ENCODE measurements around the gene GM2A.
"Not testable (repeated sequence)": the region's sequence is repeated elsewhere in the genome, so short reads cannot be mapped to it uniquely, and the experiment has no call there.

GM2A gene

DNA sequence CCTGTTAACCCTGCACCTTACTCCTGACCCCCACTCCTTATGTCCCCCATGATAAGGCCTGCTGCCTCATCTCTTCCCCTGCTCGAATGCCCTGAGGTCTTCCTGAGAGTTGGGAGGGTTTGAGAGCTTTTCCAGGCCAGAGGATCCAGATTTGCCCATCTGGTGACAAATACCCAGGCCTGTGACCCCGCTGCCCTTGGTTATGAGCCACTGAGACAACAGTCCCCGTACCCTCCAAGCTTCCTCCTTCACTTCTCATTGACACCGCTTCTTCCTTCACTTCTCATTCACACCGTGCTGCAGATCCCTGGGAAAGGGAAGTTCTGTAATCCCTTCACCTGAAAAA, 593 bp downstream of the GM2A start:
- DNase-seq (ENCODE audit: low read depth in 2 of 2) = no peak

DNA sequence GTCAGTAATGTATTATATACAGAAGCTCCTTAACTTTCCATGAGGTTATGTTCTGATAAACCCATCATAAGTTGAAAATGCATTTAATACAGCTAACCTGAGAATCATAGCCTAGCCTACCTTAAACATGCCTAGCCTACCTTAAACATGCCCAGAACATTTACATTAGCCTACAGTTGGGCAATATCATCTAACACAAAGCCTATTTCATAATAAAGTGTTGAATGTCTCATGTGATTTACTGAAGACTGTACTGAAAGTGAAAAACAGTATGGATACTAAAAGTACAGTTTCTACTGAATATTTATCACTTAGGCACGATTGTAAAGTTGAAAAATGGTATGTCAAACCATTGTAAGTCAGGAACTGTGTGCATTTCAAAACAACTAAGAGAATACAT, 1.6 kb downstream of the GM2A start:
- no peak for DNase-seq (ENCODE audit: low read depth in 2 of 2)

DNA sequence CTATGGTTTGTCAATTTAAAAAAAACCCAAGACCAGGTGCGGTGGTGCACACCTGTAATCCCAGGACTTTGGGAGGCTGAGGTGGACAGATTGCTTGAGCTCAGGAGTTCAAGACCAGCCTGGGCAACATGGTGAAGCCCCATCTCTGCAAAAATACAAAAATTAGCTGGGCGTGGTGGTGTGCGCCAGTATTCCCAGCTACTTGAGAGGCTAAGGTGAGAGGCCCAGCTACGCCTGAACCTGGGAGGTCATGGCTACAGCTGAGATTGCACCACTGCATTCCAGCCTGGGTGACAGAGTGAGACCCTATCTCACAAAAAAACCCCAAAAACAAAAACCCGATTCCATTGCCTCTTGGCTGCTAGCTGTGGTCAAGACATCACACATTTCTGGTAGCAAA, 2.0 kb downstream of the GM2A start:
- DNase-seq (ENCODE audit: low read depth in 2 of 2) = not testable (repeated sequence)

DNA sequence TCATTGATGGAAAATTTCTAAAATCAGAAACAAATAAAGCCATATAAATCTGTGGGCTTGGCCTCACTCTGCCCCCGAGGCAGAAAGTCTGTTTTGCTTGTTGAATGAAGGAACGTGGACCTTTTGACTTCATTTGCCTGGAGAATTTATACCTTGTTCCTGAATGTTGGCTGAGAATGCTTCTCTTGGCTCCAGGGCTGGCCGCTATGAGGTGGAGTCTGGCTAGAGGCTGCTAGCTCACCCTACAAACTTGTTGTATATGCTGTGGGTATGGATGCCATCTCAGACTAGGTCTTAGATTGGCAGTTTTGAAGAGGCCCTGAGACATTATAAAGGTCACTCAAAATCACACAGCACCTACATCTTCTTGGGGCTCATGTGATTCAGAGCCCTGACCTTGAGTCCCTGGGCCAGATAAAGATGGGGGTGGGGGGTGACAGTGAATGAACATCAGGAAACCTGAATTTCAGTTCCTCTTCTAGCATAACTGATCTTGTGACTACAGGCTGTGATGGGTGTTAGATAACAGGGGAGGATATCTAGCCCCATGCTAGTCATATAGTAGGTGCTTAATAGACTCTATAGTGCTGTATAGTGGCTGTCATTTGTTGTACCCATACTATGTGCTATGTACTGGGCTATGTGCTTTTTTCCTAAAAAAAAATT, 2.8 kb downstream of the GM2A start:
- DNase-seq (ENCODE audit: low read depth in 2 of 2) = no peak

DNA sequence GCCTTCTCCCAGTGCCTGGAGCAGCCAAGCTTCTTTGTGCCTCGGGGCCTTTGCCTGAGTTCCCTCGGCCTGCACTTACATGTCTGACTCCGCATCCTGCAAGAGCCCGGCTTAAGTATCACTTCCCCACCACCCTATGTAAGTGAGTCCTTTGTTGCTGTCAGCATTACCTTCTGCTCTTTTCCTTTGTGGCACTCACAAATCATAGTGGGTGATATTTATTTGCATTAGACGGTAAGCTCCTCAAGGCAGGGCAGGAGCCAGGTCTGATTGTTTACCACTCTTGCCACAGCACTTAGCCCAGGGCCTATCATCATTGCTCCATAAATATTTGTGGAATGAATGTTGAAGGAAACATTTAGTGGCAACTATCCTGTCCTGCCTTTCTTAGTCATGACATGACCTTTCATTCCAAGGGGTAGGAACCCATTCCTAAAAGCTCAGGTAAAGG, 4.8 kb downstream of the GM2A start:
- DNase-seq (ENCODE audit: low read depth in 2 of 2) = no peak

DNA sequence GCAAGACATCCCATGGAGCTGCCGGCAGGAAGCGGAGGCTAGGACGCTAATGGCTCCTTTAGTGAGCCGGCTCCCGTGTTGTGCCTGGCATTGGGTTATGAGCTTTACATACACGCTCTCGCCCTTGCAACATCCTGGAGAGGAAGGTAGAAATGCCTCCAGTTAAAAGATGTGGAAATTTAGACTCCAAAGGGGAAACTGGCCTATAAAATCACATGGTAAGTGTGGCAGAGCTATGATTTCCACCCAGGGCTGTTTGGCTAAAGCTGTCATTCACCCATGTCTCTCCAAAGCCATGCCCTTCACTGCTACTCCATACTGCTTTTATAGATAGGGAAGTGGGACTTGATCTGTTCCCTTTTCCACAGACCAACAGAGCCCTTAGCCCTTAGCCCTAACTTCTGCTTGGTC, 5.2 kb downstream of the GM2A start:
- DNase-seq (ENCODE audit: low read depth in 2 of 2) = no peak

DNA sequence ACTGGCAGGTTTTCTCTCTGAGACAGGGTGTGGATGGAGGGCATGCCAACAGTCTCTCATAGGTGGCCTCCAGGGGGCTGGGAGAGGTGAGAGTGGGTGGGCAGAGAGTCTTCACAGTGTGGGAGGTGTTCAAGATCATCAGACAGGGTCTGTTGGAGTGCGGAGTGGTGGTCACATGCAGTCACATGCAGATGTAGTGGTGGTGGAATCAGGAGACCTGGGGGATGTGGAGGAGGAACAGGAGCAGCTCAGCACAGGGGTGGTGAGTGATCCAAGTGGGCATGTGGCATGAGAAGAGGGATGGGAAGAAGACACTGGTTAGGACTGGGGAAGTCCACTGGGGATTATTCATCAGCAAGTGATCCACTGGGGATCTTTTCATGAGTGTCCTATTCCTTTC, 5.8 kb downstream of the GM2A start:
- DNase-seq (ENCODE audit: low read depth in 2 of 2) = no peak

DNA sequence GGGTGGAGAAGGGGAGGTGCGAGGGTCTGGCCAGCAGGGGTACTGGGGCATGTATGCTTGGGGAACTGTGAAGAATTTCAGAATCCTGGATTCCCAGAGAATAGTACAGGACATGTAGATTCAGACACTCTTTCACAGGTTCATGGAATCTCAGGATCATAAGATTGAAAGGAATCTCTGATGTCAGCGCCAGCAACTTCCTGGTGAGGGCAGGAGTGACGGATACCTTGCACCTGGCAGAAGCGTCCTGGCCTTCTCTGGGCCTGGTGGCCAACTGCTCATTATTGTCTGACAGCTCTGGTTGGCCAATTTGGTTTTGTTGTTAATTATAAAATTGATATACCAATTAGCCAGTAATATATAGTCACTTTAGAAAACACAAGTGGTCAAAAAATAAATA, 6.9 kb downstream of the GM2A start:
- no peak for DNase-seq (ENCODE audit: low read depth in 2 of 2)

DNA sequence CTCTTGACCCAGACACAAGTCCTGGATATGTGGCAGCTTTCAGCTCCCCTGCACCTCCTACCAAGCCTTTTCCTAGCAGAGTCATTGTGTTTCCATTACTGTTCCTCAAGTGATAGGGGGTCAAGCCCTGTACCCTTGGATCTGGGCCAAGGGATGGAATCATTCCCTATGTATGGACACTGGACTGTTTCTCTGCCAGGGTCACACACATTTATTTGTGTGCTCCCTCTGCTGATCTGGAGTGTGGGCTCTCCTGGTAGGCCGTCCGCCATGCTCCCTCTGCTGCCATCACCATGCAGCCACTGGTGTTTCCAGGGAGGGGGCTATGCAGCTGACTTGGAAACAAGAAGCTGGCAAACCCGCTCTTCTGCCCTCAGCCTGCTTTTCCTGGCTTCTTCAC, 9.5 kb downstream of the GM2A start:
- DNase-seq (ENCODE audit: low read depth in 2 of 2) = no peak

DNA sequence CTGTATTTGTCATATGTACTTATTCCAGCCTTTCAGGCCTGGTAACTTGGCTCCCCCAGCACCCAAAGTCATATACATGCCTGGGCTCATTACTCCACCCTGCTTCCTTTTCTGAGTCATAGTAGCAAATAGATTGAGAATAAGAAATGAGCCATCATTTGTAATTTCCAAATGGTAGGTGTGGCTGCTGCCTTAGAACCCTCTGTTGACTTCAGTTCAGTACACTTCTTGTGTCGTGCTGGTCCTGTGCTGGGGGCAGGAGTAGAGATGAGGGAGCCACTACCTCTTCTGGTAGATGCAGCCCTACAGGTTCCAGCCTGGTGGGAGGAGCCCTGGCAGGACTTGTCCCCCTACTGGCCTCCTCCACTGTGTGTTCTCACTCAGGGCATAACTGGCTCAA, 11.1 kb downstream of the GM2A start:
- DNase-seq (ENCODE audit: low read depth in 2 of 2) = no peak

DNA sequence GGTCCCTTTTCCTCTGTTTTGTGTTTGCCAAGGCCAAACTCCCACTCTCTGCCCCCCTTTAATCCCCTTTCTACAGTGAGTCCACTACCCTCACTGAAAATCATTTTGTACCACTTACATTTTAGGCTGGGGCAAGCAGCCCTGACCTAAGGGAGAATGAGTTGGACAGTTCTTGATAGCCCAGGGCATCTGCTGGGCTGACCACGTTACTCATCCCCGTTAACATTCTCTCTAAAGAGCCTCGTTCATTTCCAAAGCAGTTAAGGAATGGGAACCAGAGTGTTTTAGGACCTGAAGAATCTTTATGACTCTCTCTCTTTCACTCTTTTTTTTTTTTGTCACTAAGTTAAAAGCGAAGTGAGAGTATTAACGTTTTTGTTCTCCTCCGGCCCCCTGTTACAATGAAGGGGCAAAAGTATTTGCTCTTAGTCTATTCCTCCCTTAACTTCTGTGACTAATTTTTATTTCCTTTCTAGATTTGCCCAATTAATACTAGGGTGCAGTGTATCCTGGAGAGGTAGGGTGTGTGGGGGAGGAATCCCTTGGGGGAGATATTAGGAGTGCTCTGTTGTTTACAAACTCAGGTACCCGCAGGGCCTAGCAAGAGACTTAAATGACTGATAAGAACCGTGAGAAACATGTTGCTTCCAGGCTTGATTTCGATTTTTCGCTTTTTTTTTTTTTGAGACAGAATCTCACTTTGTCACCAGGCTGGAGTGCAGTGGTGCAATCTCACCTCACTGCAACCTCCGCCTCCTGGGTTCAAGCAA, 14.7 kb downstream of the GM2A start:
- no peak for DNase-seq (ENCODE audit: low read depth in 2 of 2)

DNA sequence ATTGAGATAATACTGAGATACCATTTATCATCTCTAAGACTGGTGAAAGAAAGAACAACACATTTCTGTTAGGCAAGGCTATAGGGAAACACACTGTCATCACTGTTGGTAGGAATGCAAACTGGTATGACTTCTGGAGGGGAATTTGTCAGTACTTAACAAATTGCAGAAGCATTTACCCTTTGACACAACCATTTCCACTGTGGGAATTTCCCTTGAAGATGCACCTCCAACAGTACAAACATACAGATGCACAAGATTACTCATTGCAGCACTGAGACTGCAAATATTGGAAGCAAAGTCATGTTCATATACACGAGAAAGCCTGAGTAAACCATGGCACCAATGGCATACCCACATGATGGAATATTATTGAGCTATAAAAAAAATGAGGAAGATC, 17.6 kb downstream of the GM2A start:
- no peak for DNase-seq (ENCODE audit: low read depth in 2 of 2)

DNA sequence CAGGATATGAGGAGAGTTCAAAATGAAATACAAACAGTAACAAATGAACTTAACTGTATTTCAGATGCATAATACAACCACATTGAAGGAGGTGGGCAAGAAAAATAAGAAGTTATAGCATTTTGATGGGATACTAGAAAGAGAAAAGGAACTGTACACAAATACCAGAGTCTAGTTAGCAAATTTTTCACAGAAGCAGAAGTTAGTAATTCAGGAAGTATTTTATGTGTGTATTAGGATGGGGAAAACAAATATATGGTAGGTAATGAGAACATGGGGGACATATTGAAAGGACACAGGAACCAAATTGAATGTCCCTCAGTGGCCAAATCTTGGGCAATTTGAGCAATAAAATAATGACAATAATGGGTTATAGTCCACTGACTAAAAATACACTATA, 18.4 kb downstream of the GM2A start:
- DNase-seq (ENCODE audit: low read depth in 2 of 2) = no peak

DNA sequence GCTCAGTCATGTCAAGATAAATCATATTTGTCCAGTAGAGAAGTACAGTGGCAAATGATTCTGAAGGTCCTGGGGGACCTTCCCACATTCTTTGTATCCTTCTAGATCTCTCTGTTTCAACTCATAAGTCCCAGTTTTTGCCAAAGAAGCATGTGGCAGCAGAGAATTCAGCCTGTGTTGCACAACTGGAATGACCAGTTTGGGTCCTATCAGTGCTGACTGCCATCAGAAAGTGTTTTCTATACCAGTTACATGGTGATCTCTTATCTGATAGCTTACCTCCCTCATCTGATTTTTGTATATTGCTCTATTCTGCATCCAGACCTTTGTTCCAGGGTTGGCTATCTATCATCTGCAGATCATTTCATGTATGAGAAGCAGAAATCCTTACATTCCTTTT, 21.7 kb downstream of the GM2A start:
- no peak for DNase-seq (ENCODE audit: low read depth in 2 of 2)

DNA sequence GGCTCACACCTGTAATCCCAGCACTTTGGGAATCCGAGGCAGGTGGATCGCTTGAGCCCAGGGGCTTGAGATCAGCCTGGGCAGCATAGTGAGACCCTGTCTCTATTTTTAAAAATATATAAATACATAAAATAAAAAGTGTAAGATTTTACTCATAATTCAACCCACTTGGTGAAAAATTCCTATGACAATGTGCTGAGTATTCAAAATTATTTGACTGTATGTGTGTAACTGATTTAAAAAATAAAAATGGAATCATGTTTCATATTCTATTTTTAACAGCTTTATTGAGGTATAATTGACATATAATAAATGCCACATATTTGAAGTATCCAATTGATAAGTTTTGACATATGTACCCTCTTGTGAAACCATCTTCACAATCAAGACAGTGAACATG, 22.8 kb downstream of the GM2A start:
- no peak for DNase-seq (ENCODE audit: low read depth in 2 of 2)

DNA sequence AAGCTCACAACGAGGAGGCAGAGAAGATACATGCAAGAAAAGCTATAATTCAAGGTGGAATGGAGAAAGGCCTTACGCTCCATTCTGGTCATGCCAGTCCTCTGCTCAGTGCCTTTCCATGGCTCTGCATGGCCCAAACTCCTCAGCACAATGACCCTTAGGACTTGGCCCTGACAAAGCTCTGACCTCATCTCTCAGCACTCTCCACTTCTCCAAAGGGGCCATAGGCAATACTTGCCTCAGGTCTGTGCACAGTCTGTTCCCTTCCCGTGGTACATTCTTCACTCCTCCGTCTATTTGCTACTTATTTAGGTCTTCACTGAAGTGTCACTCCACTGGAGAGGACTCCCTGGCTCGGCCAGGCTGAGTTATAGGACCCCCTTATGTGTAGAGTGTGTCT, 25.9 kb downstream of the GM2A start:
- DNase-seq (ENCODE audit: low read depth in 2 of 2) = no peak

DNA sequence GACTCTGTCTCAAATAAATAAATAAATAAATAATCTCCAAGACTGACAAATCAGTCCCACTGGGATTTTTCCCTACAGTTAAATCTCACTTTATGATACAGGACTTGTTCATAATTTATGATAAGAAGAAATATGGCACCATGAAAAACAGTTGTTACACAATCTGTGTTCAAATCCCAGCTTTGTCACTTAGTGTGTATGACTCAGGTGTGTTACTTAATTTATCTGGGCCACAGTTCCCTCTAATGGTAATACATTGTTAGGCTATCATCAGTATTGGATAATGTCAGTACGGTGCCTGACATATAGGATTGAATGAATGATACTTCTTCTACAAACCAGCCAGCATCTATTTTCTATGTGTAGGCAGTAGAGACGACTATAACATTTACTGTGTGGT, 27.5 kb downstream of the GM2A start:
- no peak for DNase-seq (ENCODE audit: low read depth in 2 of 2)

DNA sequence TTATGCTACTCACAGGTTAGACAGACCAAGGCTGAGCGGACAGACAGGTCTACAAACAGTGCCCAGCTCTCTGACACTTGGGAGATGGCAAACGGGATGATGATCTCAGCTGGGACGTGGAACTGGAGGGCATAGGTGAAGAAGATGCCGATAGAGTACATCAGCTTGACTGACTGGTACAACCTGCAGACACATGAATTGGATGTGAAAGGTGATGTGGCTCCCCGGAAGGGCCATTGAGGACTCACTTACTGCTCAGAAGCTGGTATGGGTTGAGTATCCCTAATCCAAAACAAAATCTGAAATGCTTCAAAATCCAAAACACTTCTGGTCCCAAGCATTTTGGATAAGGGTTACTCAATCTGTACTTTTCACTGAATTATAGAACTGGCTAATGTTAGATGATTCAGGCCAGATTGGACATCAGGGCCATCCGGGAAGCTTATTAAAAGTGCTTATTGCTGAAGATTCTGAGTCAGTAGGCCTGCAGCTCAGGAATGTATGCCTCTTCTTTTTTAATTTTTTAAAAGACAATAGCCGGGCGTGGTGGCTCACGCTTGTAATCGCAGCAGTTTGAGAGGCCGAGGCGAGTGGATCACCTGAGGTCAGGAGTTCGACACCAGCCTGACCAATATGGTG, 28.1 kb downstream of the GM2A start:
- no peak for DNase-seq (ENCODE audit: low read depth in 2 of 2)

DNA sequence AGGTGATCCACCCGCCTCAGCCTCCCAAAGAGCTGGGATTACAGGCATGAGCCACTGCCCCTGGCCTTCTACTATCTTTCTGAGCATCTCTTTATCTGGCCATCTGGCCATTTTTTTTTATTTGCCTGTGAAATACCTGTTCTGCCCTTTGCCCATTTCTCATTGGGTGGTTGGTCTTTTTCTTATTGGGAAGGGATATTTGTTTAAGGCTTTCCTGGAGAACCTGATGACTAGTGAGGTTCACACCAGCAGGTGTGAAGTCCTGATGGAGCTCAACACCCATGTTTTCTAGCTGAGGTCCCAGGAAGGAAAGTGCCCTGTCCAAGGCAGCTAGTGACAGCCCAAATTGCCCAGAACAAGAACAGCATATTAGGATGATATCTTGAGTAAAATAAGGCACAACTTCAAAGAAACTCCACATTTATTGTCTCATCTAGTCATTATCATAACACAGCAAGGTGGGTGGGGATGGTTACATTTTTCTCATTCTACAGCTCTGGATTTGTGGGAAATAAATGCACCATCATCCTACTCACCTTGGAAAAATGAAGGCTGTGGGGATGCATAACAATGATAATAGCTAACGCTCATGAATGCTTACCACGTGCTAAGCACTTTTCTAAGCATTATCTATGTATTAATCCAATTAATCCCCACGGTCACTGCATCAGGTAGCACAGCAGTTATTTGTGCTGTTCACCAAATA, 30.3 kb downstream of the GM2A start:
- DNase-seq (ENCODE audit: low read depth in 2 of 2) = no peak

DNA sequence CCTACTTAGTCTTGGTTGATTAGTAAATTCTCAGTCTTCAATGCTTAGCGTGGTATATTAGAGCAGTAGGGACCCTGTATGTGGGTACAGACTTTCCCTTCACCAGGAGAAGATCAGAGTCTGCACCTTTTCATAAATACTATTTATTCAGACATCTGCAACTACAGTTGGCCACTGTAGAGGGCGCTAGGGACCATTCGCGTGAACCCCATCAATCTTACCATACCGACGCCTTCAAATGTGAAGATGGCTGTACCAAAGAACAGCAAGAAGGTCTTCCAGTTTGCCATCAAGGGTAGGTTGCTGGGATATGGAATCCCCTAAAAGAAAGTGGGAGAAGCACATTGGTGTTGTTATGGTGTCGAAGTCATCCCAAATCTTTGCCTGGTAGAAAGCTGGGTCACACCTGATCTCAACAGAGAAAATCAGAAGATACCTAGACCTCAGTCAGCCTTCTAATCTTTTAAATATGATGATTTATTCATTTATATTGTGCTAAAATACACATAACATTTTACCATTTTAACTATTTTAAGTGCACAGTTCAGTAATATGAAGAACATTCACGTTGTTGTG, 31.5 kb downstream of the GM2A start:
- DNase-seq (ENCODE audit: low read depth in 2 of 2) = no peak

DNA sequence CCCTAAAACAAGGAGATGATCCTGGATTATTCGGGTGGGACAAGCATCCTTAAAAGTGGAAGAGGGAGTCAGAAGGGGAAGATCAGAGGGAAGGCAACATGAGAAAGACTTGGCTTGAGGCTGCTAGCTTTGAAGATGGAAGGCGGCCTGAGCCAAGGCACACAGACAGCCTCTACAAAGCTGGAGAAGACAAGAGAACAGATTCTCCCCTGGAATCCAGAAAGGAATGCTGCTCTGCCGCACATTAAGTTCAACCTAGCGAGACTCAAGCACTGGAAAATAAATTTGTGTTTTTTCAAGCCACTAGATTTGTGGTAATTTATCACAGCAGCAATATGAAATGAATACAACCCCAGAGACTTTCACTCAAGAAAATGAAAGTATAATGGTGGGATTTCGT, 32.7 kb downstream of the GM2A start:
- DNase-seq (ENCODE audit: low read depth in 2 of 2) = no peak

DNA sequence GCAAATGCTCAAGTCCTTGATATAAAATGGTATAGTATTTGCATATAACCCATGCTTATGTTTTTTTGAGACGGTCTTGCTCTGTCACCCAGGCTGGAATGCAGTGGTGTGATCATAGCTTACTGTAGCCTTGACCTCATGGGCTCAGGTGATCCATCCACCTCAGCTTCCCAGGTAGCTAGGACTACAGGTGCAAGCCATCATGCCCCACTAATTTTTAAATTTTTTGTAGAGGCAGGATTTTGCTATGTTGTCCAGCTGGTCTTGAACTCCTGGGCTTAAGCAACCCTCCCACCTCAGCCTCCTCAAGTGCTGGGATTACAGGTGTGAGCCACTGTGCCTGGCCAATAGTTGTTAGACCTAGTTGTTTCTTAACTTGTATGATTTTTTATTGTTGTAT, 33.3 kb downstream of the GM2A start:
- DNase-seq (ENCODE audit: low read depth in 2 of 2) = no peak

Measured in activated CD8-positive, alpha-beta memory T cell treated with anti-CD3 and anti-CD28 coated beads for 4 hours (primary cell).